Measurements from ENCODE around the gene TBC1D3I.
"Not testable (repeated sequence)": the region's sequence is repeated elsewhere in the genome, so short reads cannot be mapped to it uniquely, and the experiment has no call there.

The TBC1D3I gene

DNA sequence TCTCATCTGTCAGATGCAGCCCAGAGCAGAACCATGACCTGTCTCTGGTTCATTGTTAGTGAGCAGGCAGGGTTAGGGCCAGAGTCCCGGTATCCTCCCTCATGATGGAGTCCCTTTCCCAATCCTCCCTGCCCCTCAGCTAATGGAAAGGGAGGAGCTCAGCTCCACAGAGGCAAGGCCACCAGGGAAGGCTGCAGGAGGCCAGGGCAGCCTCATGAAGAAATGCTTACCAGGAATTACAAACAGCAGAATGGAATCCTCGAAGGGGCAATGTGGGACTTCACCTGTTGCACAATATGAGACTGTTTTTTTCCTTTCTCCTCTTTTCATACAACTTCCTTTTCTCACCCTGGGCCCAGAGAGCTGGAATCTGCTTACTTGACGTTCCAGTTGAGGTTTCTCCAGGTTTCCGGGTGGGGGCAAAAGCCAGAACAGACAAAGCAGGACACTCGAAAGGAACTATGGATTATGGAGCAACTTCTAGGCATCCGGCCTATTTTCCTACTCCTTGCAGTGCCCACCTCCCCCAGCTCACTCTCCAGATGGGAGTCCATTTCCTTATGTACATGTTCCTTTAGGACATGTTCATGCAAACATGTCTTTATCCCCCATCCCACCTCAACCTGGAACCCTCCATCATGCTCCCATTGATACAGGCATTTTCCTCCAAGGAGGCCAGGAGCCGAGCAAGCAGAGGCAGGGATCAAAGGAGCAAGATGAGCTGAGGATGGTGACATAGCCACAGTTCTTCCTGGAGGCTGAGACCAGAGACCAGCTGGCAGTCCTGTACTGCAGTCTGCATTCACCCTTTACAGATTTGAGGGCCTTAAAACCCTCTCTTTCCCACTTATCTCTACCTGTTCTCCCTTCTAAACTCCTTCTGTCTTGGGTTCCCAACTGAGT, 48.7 kb downstream of the TBC1D3I start:
- H3K4me1 ChIP-seq (ENCODE audit: control insufficient read depth, insufficient read depth, low read length); H3K36me3 ChIP-seq (ENCODE audit: control insufficient read depth, insufficient read depth, low read length); H3K9ac ChIP-seq (ENCODE audit: low read depth, low read length); H3K9me3 ChIP-seq (ENCODE audit: control insufficient read depth, insufficient read depth, low read length); H3K4me3 ChIP-seq (ENCODE audit: low read depth, low read length); H3K27me3 ChIP-seq (ENCODE audit: control insufficient read depth, insufficient read depth, low read length); H3K27ac ChIP-seq (ENCODE audit: low read depth, low read length): not testable (repeated sequence)

DNA sequence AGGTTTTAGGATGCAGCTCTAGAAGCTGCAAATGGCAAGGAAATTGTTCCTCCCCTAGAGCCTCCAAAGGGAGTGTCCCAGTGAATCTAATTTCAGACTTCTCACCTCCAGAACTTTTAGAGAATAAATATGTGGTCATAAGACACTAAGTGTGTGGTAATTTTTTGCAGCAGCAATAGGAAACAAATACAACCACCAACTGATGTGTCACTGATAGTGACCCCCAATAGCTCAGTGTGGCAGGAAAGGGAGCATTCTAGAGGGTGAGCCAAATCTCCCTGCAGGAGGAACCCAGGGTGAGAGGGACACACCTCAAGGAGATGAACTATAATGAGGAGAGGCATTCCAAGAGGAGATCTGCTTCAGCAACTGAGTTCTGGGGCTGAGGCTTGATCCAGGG, 49.5 kb downstream of the TBC1D3I start:
- Histone ChIP-seq H3K4me3 (ENCODE audit: low read depth, low read length) (no peak overlapping the region), H3K9ac (ENCODE audit: low read depth, low read length) (no peak overlapping the region), H3K27me3 (ENCODE audit: control insufficient read depth, insufficient read depth, low read length) (no peaks in the 10 kb centered on the region), H3K27ac (ENCODE audit: low read depth, low read length) (no peak overlapping the region), H3K36me3 (ENCODE audit: control insufficient read depth, insufficient read depth, low read length) (no peaks in the 10 kb centered on the region), H3K9me3 (ENCODE audit: control insufficient read depth, insufficient read depth, low read length) (no peaks in the 10 kb centered on the region; the same call in 1 of the 2 replicates), H3K4me1 (ENCODE audit: control insufficient read depth, insufficient read depth, low read length) (no peaks in the 10 kb centered on the region)

DNA sequence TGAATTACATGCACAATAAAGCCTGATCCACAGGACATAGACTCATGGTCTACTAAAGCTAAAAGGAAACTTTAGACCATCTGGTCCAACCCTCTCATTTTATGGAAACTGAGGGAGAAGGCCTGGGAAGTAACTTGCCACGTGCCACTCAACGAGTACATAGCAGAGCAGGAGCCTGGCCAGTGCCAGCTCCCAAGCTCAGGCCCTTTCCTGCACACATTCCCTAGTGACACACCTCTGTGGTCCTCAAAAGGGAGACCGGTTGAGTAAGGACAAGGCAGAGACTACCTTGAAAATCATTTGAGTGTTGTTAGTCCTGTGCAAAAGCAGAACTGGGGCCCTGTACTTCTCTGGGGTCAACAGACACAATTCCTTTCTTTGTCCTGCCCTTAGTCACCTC, 50.7 kb downstream of the TBC1D3I start:
- Histone ChIP-seq H3K4me1 (ENCODE audit: control insufficient read depth, insufficient read depth, low read length) (no peaks in the 10 kb centered on the region), H3K27me3 (ENCODE audit: control insufficient read depth, insufficient read depth, low read length) (no peaks in the 10 kb centered on the region), H3K9ac (ENCODE audit: low read depth, low read length) (no peak overlapping the region)

DNA sequence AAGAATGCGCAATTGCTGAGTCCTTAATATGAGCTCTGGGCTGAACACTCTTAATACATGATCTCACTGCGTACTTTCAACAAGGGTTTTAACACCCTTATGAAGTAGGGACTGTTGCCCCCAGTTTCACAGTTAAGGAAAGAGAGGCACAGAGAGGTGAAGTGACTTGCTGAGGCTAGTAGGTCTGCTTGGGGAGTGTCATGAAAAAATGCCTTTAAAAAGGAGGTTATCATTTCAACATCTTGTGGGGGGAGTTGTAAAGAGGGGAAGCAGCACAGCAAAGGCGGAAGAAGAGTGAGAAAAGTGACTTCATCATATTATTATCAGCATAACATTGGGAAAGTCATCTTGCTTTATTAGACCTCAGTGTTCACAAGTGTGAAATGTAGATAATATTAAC, 51.4 kb downstream of the TBC1D3I start:
- no peak overlapping the region for H3K9ac ChIP-seq (ENCODE audit: low read depth, low read length)
- H3K27ac ChIP-seq (ENCODE audit: low read depth, low read length) = no peak overlapping the region
- H3K4me3 ChIP-seq (ENCODE audit: low read depth, low read length) = no peak overlapping the region
- H3K36me3 ChIP-seq (ENCODE audit: control insufficient read depth, insufficient read depth, low read length) = no peaks in the 10 kb centered on the region
- H3K9me3 ChIP-seq (ENCODE audit: control insufficient read depth, insufficient read depth, low read length) = no peaks in the 10 kb centered on the region; the same call in 1 of the 2 replicates
- no peaks in the 10 kb centered on the region for H3K27me3 ChIP-seq (ENCODE audit: control insufficient read depth, insufficient read depth, low read length)
- H3K4me1 ChIP-seq (ENCODE audit: control insufficient read depth, insufficient read depth, low read length) = no peaks in the 10 kb centered on the region

More for the DNA sequence above, 50.7 kb downstream of the TBC1D3I start:
- Histone ChIP-seq H3K36me3 (ENCODE audit: control insufficient read depth, insufficient read depth, low read length) (no peaks in the 10 kb centered on the region), H3K27ac (ENCODE audit: low read depth, low read length) (no peak overlapping the region), H3K4me3 (ENCODE audit: low read depth, low read length) (no peak overlapping the region), H3K9me3 (ENCODE audit: control insufficient read depth, insufficient read depth, low read length) (no peaks in the 10 kb centered on the region; the same call in 1 of the 2 replicates)

DNA sequence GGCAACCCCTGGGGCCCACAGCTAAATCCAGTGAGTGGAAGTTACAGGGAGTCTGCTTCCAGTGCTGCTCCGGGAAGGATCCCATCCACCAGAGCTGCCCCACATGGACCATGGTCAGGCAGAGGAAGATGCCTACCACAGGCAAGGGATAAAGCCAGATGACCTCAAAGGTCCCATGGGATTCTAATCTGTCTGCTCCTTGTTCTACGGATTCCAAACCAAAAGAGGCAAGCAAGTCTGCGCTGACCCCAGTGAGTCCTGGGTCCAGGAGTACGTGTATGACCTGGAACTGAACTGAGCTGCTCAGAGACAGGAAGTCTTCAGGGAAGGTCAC, 52.1 kb downstream of the TBC1D3I start:
- Histone ChIP-seq H3K9ac (ENCODE audit: low read depth, low read length) (no peak overlapping the region), H3K27me3 (ENCODE audit: control insufficient read depth, insufficient read depth, low read length) (no peaks in the 10 kb centered on the region), H3K4me3 (ENCODE audit: low read depth, low read length) (no peak overlapping the region), H3K9me3 (ENCODE audit: control insufficient read depth, insufficient read depth, low read length) (no peaks in the 10 kb centered on the region), H3K4me1 (ENCODE audit: control insufficient read depth, insufficient read depth, low read length) (no peaks in the 10 kb centered on the region), H3K27ac (ENCODE audit: low read depth, low read length) (no peak overlapping the region), H3K36me3 (ENCODE audit: control insufficient read depth, insufficient read depth, low read length) (no peaks in the 10 kb centered on the region)

DNA sequence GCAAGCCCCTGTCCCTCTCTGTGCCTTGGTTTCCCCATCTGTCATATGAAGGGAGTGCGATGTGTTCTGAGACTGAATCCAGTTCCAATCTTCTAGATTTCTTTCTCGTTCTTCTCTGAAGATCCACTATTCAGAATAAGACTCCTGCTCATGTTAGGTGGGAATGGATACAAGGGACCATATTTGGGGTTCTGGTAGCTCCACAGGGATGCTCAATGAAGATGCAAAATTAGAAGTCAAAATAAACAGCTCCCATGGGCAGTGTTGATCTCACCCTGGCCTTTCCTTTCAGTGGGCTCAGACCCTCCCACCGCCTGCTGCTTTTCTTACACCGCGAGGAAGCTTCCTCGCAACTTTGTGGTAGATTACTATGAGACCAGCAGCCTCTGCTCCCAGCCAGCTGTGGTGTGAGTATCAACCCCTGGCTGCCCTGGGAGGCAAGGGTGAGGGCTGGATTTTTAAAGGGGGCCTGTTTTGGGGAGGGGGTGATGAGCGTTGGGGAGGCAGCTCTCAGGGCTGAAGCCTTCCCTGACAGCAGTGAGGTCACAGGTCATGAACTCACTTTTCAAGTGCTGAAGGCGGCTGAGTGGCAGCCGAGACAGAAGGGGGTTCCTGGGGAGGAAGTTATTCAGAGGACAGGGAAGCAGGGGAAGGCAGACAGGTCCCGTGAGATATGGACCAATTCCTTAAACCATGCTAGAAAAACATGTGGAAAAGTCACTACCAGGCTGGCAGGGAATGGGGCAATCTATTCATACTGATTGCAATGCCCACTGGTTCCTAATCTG, 52.7 kb downstream of the TBC1D3I start:
- H3K27ac ChIP-seq (ENCODE audit: low read depth, low read length); H3K4me3 ChIP-seq (ENCODE audit: low read depth, low read length); H3K27me3 ChIP-seq (ENCODE audit: control insufficient read depth, insufficient read depth, low read length); H3K9me3 ChIP-seq (ENCODE audit: control insufficient read depth, insufficient read depth, low read length); H3K4me1 ChIP-seq (ENCODE audit: control insufficient read depth, insufficient read depth, low read length); H3K9ac ChIP-seq (ENCODE audit: low read depth, low read length); H3K36me3 ChIP-seq (ENCODE audit: control insufficient read depth, insufficient read depth, low read length): not testable (repeated sequence)

DNA sequence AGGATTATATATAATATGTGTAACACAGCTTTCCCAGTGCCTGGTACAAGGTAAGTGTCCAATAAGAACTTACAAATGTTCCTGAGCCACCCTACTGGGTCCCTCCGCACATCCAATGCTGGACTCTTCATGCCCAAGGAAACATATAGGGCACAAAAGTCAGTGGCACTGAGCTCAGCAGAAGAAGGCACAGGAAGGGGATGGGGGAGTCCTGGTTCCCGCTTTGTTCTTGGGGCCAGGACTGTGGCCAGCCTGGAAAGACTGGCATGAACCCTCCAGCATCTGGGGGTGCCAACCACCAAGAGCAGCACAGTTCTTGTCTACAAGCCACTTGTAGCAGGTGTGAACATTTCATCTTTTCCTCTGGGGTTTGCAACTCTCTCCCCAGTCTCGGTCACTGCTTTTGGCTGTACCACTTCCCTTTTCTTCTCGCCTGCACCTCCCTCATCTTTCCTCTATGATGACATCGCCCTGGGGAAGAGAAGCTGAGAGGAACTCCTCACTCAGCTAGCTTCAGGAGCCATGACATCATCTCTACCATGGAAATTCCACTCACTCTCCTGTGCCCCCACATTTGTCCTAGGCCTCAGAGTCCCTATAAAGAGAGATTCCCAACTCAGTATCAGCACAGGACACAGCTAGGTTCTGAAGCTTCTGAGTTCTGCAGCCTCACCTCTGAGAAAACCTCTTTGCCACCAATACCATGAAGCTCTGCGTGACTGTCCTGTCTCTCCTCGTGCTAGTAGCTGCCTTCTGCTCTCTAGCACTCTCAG, 53.7 kb downstream of the TBC1D3I start, which contains the start of gene CCL4L2:
Gene CCL4L2, plus strand, starts transcription at position 625 of the 773 bp plus-strand sequence.
- not testable (repeated sequence) for H3K27ac ChIP-seq (ENCODE audit: low read depth, low read length); H3K36me3 ChIP-seq (ENCODE audit: control insufficient read depth, insufficient read depth, low read length); H3K27me3 ChIP-seq (ENCODE audit: control insufficient read depth, insufficient read depth, low read length); H3K9me3 ChIP-seq (ENCODE audit: control insufficient read depth, insufficient read depth, low read length); H3K4me3 ChIP-seq (ENCODE audit: low read depth, low read length); H3K9ac ChIP-seq (ENCODE audit: low read depth, low read length); H3K4me1 ChIP-seq (ENCODE audit: control insufficient read depth, insufficient read depth, low read length)

DNA sequence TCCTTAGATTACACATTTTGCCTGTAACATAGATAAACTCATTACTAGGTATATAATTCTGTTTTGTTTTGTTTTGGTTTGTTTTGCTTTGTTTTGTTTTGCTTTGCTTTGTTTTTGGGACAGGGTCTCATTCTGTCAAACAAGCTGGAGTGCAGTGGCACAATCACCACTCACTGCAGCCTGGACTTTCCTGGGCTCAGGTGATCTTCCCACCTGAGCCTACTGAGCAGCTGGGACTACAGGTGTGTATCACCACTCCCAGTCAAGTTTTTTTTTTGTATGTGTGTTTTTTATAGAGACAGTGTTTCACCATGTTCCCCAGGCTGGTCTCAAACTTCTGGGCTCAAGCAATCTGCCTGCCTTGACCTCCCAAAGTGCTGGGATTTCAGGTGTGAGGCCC, 54.8 kb downstream of the TBC1D3I start:
- Histone ChIP-seq H3K27me3 (ENCODE audit: control insufficient read depth, insufficient read depth, low read length) (no peaks in the 10 kb centered on the region), H3K27ac (ENCODE audit: low read depth, low read length) (no peak overlapping the region), H3K4me3 (ENCODE audit: low read depth, low read length) (no peak overlapping the region), H3K9me3 (ENCODE audit: control insufficient read depth, insufficient read depth, low read length) (no peaks in the 10 kb centered on the region), H3K4me1 (ENCODE audit: control insufficient read depth, insufficient read depth, low read length) (no peaks in the 10 kb centered on the region), H3K9ac (ENCODE audit: low read depth, low read length) (no peak overlapping the region), H3K36me3 (ENCODE audit: control insufficient read depth, insufficient read depth, low read length) (no peaks in the 10 kb centered on the region)

DNA sequence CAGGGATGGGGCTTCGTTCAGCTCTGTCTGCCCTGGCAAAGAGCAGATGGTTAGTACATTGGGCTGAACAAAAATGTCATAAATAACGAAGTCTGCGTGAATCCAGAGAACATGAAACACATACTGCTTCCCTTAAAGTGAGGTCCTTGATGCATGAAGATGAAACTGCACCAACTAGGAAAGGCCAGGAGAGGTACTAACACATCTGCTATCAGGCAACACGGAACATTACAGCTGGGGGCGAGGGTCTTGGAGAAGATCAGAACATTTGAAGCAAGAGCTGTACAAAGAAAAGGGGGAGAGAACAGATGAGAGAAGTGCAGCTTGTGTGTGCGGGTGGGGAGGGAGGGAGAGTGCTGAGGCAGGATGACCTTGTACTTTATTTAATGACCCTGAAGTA, 57.0 kb downstream of the TBC1D3I start:
- not testable (repeated sequence) for H3K27me3 ChIP-seq (ENCODE audit: control insufficient read depth, insufficient read depth, low read length); H3K27ac ChIP-seq (ENCODE audit: low read depth, low read length); H3K4me1 ChIP-seq (ENCODE audit: control insufficient read depth, insufficient read depth, low read length)

DNA sequence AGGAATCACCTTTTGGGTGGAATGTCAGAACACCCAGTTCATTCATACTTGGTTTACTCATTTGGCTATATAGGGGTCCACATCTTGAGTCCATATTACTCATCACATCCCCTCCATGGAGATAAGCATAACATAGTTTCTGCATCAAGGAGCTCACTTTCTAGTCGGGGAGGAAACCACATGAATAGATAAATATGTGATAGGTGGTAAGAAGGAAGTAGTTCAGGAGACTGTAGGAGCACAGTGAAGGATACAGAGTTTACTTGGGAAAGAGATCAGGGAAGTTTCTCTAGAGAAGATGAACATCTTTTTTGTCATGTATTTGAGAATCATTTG, 57.9 kb downstream of the TBC1D3I start:
- H3K36me3 ChIP-seq (ENCODE audit: control insufficient read depth, insufficient read depth, low read length); H3K9ac ChIP-seq (ENCODE audit: low read depth, low read length); H3K4me3 ChIP-seq (ENCODE audit: low read depth, low read length); H3K27ac ChIP-seq (ENCODE audit: low read depth, low read length); H3K27me3 ChIP-seq (ENCODE audit: control insufficient read depth, insufficient read depth, low read length); H3K4me1 ChIP-seq (ENCODE audit: control insufficient read depth, insufficient read depth, low read length); H3K9me3 ChIP-seq (ENCODE audit: control insufficient read depth, insufficient read depth, low read length): not testable (repeated sequence)

More for the DNA sequence above, 57.0 kb downstream of the TBC1D3I start:
- not testable (repeated sequence) for H3K4me3 ChIP-seq (ENCODE audit: low read depth, low read length); H3K36me3 ChIP-seq (ENCODE audit: control insufficient read depth, insufficient read depth, low read length); H3K9ac ChIP-seq (ENCODE audit: low read depth, low read length); H3K9me3 ChIP-seq (ENCODE audit: control insufficient read depth, insufficient read depth, low read length)
